Breast epithelium (tissue), 3 donors: ENCODE data around the gene CDH26.

Source experiments
- POLR2A ChIP-seq: fragments of 450-650 bp; IDR thresholded peaks from one replicate; pipeline ENCODE4 v1.6.1; 2016; ENCODE audit warnings: antibody characterized with exemption, mild to moderate bottlenecking, moderate library complexity
- POLR2AphosphoS5 ChIP-seq, 3 donors: sonication (generic); formaldehyde crosslinking; IDR thresholded peaks; one replicate each; pipeline ENCODE4 v1.6.1; 2017; ENCODE audit warnings: antibody characterized with exemption in 3 of 3
- TF ChIP-seq, protein P1 (sequence below), 3 donors: fragments of 450-650 bp; IDR thresholded peaks; one replicate each; pipeline ENCODE4 v1.5.1; 2016 to 2017; ENCODE audit warnings: antibody characterized with exemption in 3 of 3, mild to moderate bottlenecking in 3 of 3, moderate library complexity in 3 of 3

DNA sequence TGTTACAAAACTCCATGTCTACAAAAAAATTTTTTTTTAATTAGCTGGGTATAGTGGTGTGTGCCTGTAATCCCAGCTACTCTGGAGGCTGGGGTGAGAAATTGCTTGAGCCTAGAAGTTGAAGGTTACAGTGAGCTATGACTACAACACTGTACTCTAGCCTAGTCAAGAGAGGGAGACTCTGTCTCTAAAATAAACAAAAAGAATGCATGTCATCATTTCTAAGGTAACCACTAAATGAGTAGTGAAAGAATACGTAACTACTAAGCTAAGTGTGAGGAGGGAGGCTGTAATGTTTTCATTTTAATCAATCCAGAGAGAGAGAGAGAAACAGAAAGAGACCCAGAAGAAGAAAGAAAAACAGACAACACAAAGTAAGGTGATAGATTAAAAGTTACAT, 34.7 kb upstream of the CDH26 start:
- TF ChIP-seq POLR2A (no peak), POLR2AphosphoS5 (IDR thresholded peaks at IDR 0.05) (no peak)
- TF ChIP-seq, protein P1, sequence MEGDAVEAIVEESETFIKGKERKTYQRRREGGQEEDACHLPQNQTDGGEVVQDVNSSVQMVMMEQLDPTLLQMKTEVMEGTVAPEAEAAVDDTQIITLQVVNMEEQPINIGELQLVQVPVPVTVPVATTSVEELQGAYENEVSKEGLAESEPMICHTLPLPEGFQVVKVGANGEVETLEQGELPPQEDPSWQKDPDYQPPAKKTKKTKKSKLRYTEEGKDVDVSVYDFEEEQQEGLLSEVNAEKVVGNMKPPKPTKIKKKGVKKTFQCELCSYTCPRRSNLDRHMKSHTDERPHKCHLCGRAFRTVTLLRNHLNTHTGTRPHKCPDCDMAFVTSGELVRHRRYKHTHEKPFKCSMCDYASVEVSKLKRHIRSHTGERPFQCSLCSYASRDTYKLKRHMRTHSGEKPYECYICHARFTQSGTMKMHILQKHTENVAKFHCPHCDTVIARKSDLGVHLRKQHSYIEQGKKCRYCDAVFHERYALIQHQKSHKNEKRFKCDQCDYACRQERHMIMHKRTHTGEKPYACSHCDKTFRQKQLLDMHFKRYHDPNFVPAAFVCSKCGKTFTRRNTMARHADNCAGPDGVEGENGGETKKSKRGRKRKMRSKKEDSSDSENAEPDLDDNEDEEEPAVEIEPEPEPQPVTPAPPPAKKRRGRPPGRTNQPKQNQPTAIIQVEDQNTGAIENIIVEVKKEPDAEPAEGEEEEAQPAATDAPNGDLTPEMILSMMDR (IDR thresholded peaks at IDR 0.05): no peak
